HepG2 (cell line): ENCODE measurements around the gene MYO5A. TPM values are rescaled to one million over a fixed set of nuclear protein-coding genes. Genes with fewer than 3 reads are reported as not detected.
A peak's percentile ranks its signal among the peaks of the same experiment; 100 is the strongest.

Source experiments
- DNMT1 ChIP-seq: sonication (generic); formaldehyde crosslinking; IDR thresholded peaks from 2 replicates; pipeline ENCODE4 v1.5.1; 2020; ENCODE audit warnings: mild to moderate bottlenecking, missing genetic modification reagents
- FOXP1 ChIP-seq, 2 experiments: fragments of 450-650 bp in 1 of 2; IDR thresholded peaks; 2 replicates each; pipeline ENCODE4 v1.6.1; 2017 to 2018; ENCODE audit warnings: antibody characterized with exemption in 1 of 2
- GLMP ChIP-seq: sonication (generic); formaldehyde crosslinking; IDR thresholded peaks from 2 replicates; pipeline ENCODE4 v1.9.0; 2021; ENCODE audit warnings: missing genetic modification reagents, mild to moderate bottlenecking, borderline replicate concordance
- IRF2 ChIP-seq: IDR thresholded peaks from 2 replicates; pipeline ENCODE4 v1.6.1; 2018; ENCODE audit warnings: missing genetic modification reagents, missing compliant biosample characterization
- KAT8 ChIP-seq: IDR thresholded peaks from 2 replicates; pipeline ENCODE4 v1.6.1; 2016; ENCODE audit warnings: missing genetic modification reagents, missing compliant biosample characterization
- KLF12 ChIP-seq: sonication (generic); formaldehyde crosslinking; IDR thresholded peaks from 2 replicates; pipeline ENCODE4 v1.4.0; 2020; ENCODE audit warnings: missing genetic modification reagents, borderline replicate concordance
- MLX ChIP-seq: IDR thresholded peaks from 2 replicates; pipeline ENCODE4 v1.6.1; 2016
- MYNN ChIP-seq: sonication (generic); formaldehyde crosslinking; IDR thresholded peaks from 2 replicates; pipeline ENCODE4 v1.4.0; 2020; ENCODE audit warnings: mild to moderate bottlenecking, low read depth, missing genetic modification reagents
- MYPOP ChIP-seq: sonication (generic); formaldehyde crosslinking; IDR thresholded peaks from 2 replicates; pipeline ENCODE4 v1.8.1; 2023; ENCODE audit warnings: mild to moderate bottlenecking, moderate library complexity, missing genetic modification reagents
- NR2C2 ChIP-seq: sonication (generic); formaldehyde crosslinking; IDR thresholded peaks from 2 replicates; pipeline ENCODE4 v1.4.0; 2020; ENCODE audit warnings: missing genetic modification reagents, mild to moderate bottlenecking, moderate library complexity, borderline replicate concordance
- PHF20 ChIP-seq: sonication (generic); formaldehyde crosslinking; IDR thresholded peaks from 2 replicates; pipeline ENCODE4 v1.5.0; 2020; ENCODE audit warnings: mild to moderate bottlenecking, missing genetic modification reagents
- PLRG1 ChIP-seq: fragments of 450-650 bp; conservative IDR thresholded peaks from 2 replicates; pipeline ENCODE4 v1.6.1; 2016
- SPEN ChIP-seq: sonication (generic); formaldehyde crosslinking; IDR thresholded peaks from 2 replicates; pipeline ENCODE4 v1.5.1; 2020; ENCODE audit warnings: low read depth, mild to moderate bottlenecking, missing genetic modification reagents
- SRSF4 ChIP-seq: fragments of 200-400 bp; formaldehyde crosslinking; IDR thresholded peaks from one replicate; pipeline ENCODE4 v1.6.1; 2018; ENCODE audit warnings: mild to moderate bottlenecking, low read depth, low read length, moderate library complexity; ENCODE audit not compliant: poor library complexity, severe bottlenecking
- TAF1 ChIP-seq: sonication (generic); formaldehyde crosslinking; IDR thresholded peaks from 2 replicates; pipeline ENCODE4 v1.4.0; 2020; ENCODE audit warnings: missing genetic modification reagents
- ZNF142 ChIP-seq: sonication (generic); formaldehyde crosslinking; IDR thresholded peaks from 2 replicates; pipeline ENCODE4 v1.4.0; 2020; ENCODE audit warnings: missing genetic modification reagents
- ZNF367 ChIP-seq: sonication (generic); formaldehyde crosslinking; IDR thresholded peaks from 2 replicates; pipeline ENCODE4 v1.4.0; 2020; ENCODE audit warnings: missing genetic modification reagents, borderline replicate concordance
- ZNF580 ChIP-seq: IDR thresholded peaks from 2 replicates; pipeline ENCODE4 v1.6.1; 2016; ENCODE audit warnings: low read depth, borderline replicate concordance
- ZNF761 ChIP-seq: sonication (generic); formaldehyde crosslinking; conservative IDR thresholded peaks from 2 replicates; pipeline ENCODE4 v1.4.0; 2020; ENCODE audit warnings: mild to moderate bottlenecking, missing genetic modification reagents
- polyA plus RNA-seq, 8 experiments: library from polyadenylated mRNA; depleted of rRNA in 3 of 8; stranded (reverse) in 7 of 8; unstranded in 1 of 8; fragments of >200 nt; fragmentation: Illumina TruSeq in 4 of 8; extraction: Trizol in 4 of 8; gene quantifications; 2 replicates each; pipeline versions ENCODE4 v1.2.1 to v1.2.3, GENCODE V29; 2011 to 2016; ENCODE audit warnings: low read depth in 4 of 8, missing spikeins in 1 of 8, mixed read lengths in 1 of 8; ENCODE audit not compliant: insufficient read depth in 1 of 8
- total RNA-seq, 5 experiments: library from RNA; depleted of rRNA; stranded (reverse); fragments of >200 nt; fragmentation: Illumina TruSeq; extraction: Trizol; gene quantifications; 2 replicates each; pipeline ENCODE4 v1.2.3, GENCODE V29; 2016; ENCODE audit warnings: low read depth in 1 of 5

Gene MYO5A
- total and polyA plus RNA-seq, 2 of the 13 experiments (the other 11 are each of a cell fraction or from before 2014, with no cell fraction given) = 2.8 to 4.8 TPM

GRCh38 chr15:52288051-52288942 lies 240.4 kb downstream of the MYO5A start (continued):
- no peak; the same call in 1 of the 2 replicates for TF ChIP-seq MLX (CRISPR knock-in tag)
- TF ChIP-seq NR2C2 (CRISPR knock-in tag) = peak; percentile 76; the same call in 1 of the 2 replicates
- no peak for TF ChIP-seq ZNF367 (CRISPR knock-in tag)
- 0 out of 2 replicates have a peak, but pooled peaks have one; percentile 43 for TF ChIP-seq ZNF761 (CRISPR knock-in tag)
- TF ChIP-seq SPEN (CRISPR knock-in tag) = peak; percentile 76
- TF ChIP-seq SRSF4 = no peak
- peak; percentile 82 for TF ChIP-seq FOXP1 (IDR thresholded peaks at IDR 0.05)
- peak; percentile 96 for TF ChIP-seq FOXP1 (CRISPR knock-in tag; IDR thresholded peaks at IDR 0.05)
- no peak for TF ChIP-seq PLRG1
- no peak for TF ChIP-seq ZNF142 (CRISPR knock-in tag)
- TF ChIP-seq MYPOP (CRISPR knock-in tag) = 0 out of 2 replicates have a peak, but pooled peaks have one; percentile 58
- peak; percentile 74 for TF ChIP-seq IRF2 (CRISPR knock-in tag)
- TF ChIP-seq DNMT1 (CRISPR knock-in tag) = no peak
- TF ChIP-seq ZNF580 (CRISPR knock-in tag) = peak; percentile 79; the same call in 1 of the 2 replicates
- peak; percentile 78; the same call in 1 of the 2 replicates for TF ChIP-seq KAT8 (CRISPR knock-in tag)
- peak; percentile 51; the same call in 1 of the 2 replicates for TF ChIP-seq PHF20 (CRISPR knock-in tag)
- TF ChIP-seq GLMP (CRISPR knock-in tag) = no peak
- 0 out of 2 replicates have a peak, but pooled peaks have one; percentile 63 for TF ChIP-seq MYNN
- peak; percentile 34 for TF ChIP-seq KLF12 (CRISPR knock-in tag)
- TF ChIP-seq TAF1 (CRISPR knock-in tag) = peak; percentile 75
